GM18867 (cell line): ENCODE results near the gene YIPF2.
"Not testable (repeated sequence)": the region's sequence is repeated elsewhere in the genome, so short reads cannot be mapped to it uniquely, and the experiment has no call there.

Source experiments
- ATAC-seq: cut with Tn5 transposase; IDR thresholded peaks from one replicate; pipeline ENCODE4 v1.9.1; 2021; ENCODE audit warnings: mild to moderate bottlenecking, moderate library complexity; ENCODE audit not compliant: unreplicated experiment

The YIPF2 gene

GRCh38 chr19:10928563-10929401 is at the start of gene YIPF2, which contains the start of gene TIMM29:
YIPF2 (minus strand) TSS chr19:10928639; CDS start chr19:10928410, 229 bp downstream.
TIMM29 (plus strand) TSS chr19:10928811; CDS start chr19:10928823, 12 bp downstream.
- peak; percentile 77 for ATAC-seq

- ATAC-seq = no peak
These were observed 49.3 kb upstream of the YIPF2 start for GRCh38 chr19:10977742-10978092.

- ATAC-seq = no peak
These were observed 47.9 kb upstream of the YIPF2 start for GRCh38 chr19:10976131-10976892.

GRCh38 chr19:10975374-10976130 is 47.1 kb upstream of the YIPF2 start:
- ATAC-seq = no peak

- no peak for ATAC-seq
These were observed 42.8 kb upstream of the YIPF2 start for GRCh38 chr19:10971107-10971726.

- ATAC-seq = no peak
These were observed 40.2 kb upstream of the YIPF2 start for GRCh38 chr19:10968527-10969135.

- ATAC-seq = no peak
These were observed 38.4 kb upstream of the YIPF2 start for GRCh38 chr19:10966809-10967208.

- no peak for ATAC-seq
These were observed 37.0 kb upstream of the YIPF2 start for GRCh38 chr19:10965398-10965797.

- ATAC-seq = no peak
These were observed 36.5 kb upstream of the YIPF2 start for GRCh38 chr19:10964903-10965302.

GRCh38 chr19:10963865-10964264 is 35.4 kb upstream of the YIPF2 start:
- no peak for ATAC-seq

GRCh38 chr19:10962863-10963262 is 34.4 kb upstream of the YIPF2 start:
- ATAC-seq = no peak

GRCh38 chr19:10961073-10961860 is 32.8 kb upstream of the YIPF2 start:
- ATAC-seq = peak; percentile 30

GRCh38 chr19:10960314-10961072 is 32.1 kb upstream of the YIPF2 start, which contains the start of gene SMARCA4:
SMARCA4 (plus strand) TSS chr19:10961030; CDS start chr19:10984152, 23,122 bp downstream.
- ATAC-seq = peak; percentile 78

GRCh38 chr19:10959277-10959968 is 31.0 kb upstream of the YIPF2 start:
- ATAC-seq = not testable (repeated sequence)

- ATAC-seq = no peak
These were observed 24.4 kb upstream of the YIPF2 start for GRCh38 chr19:10952809-10953208.

GRCh38 chr19:10946958-10947657 is 18.7 kb upstream of the YIPF2 start:
- no peak for ATAC-seq

GRCh38 chr19:10945264-10945663 is 16.8 kb upstream of the YIPF2 start:
- no peak for ATAC-seq
